AG04450 (cell line): Measurements from ENCODE around the gene PRKCQ. TPM values are rescaled to one million over a fixed set of nuclear protein-coding genes. Genes with fewer than 3 reads are reported as not detected.
A peak's percentile ranks its signal among the peaks of the same experiment; 100 is the strongest.
"Not testable (repeated sequence)": the region's sequence is repeated elsewhere in the genome, so short reads cannot be mapped to it uniquely, and the experiment has no call there.

ENCODE experiments used
- CTCF ChIA-PET: fragments of 300-600, 350-600 bp; formaldehyde crosslinking; extraction: SDS; loops from one replicate; lab custom pipeline; 2022; ENCODE audit warnings: antibody characterized with exemption, inconsistent platforms; lab: Charles Lee
- POLR2A ChIA-PET: fragments of 350-600 bp; formaldehyde crosslinking; extraction: SDS; loops from one replicate; lab custom pipeline; 2021; ENCODE audit warnings: antibody characterized with exemption, inconsistent platforms; lab: Yijun Ruan, JAX
- DNase-seq: peaks from one replicate; pipeline ENCODE4 v3.0.0-alpha.2; 2011; ENCODE audit warnings: low read depth, low spot score
- H3K27ac ChIP-seq: one replicate; pipeline ENCODE4 v1.5.1; 2012; ENCODE audit warnings: low read depth, low read length, control low read depth
- H3K27me3 ChIP-seq: one replicate; pipeline ENCODE4 v1.6.0; 2012; ENCODE audit warnings: low read length; ENCODE audit not compliant: control insufficient read depth, insufficient read depth
- H3K4me3 ChIP-seq: 2 replicates; pipeline ENCODE4 v1.5.1; 2011; ENCODE audit warnings: mild to moderate bottlenecking, low read depth, low read length, control low read depth
- H3K9me3 ChIP-seq: 2 replicates; pipeline ENCODE4 v1.5.1; 2012; ENCODE audit warnings: low read length; ENCODE audit not compliant: control insufficient read depth, insufficient read depth
- CTCF ChIP-seq: IDR thresholded peaks from 2 replicates; pipeline ENCODE4 v1.5.1; 2011; ENCODE audit warnings: low read depth, low read length, control low read depth, inconsistent platforms
- polyA plus RNA-seq: library from polyadenylated mRNA; depleted of rRNA; stranded (reverse); fragments of >200 nt; gene quantifications from 2 replicates; pipeline ENCODE4 v1.2.3, GENCODE V29; 2011

PRKCQ gene
- polyA plus RNA-seq, 1 experiment, result 0.10 TPM

GRCh38 chr10:6583447-6583846 is 3.4 kb upstream of the PRKCQ start:
- Histone ChIP-seq H3K27me3 (peaks cover 14% of the 10 kb centered on the region), H3K4me3 (no peak overlapping the region), H3K27ac (no peak overlapping the region), H3K9me3 (no peaks in the 10 kb centered on the region)
- CTCF ChIA-PET, result no interaction called here
- no peak for TF ChIP-seq CTCF
- no peak for DNase-seq
- POLR2A ChIA-PET, result no interaction called here

GRCh38 chr10:6582913-6583312 is 2.8 kb upstream of the PRKCQ start:
- CTCF ChIA-PET, result not testable (repeated sequence)
- H3K27me3 ChIP-seq, result peaks cover 19% of the 10 kb centered on the region

GRCh38 chr10:6582298-6582697 is 2.2 kb upstream of the PRKCQ start:
- Histone ChIP-seq H3K27ac (no peak overlapping the region), H3K4me3 (no peak overlapping the region), H3K9me3 (no peaks in the 10 kb centered on the region), H3K27me3 (peaks cover 19% of the 10 kb centered on the region)
- no peak for DNase-seq
- ChIA-PET POLR2A (no interaction called here), CTCF (interaction anchor here (1.2 kb wide), 1 partner anchor 835 kb away, joined by 5 read pairs; no protein-coding TSS in a partner anchor)
- no peak for TF ChIP-seq CTCF

More at GRCh38 chr10:6582913-6583312, 2.8 kb upstream of the PRKCQ start:
- H3K4me3 ChIP-seq, H3K27ac ChIP-seq, DNase-seq, POLR2A ChIA-PET, H3K9me3 ChIP-seq: not testable (repeated sequence)

- ChIA-PET POLR2A (no interaction called here), CTCF (interaction anchor here (1.2 kb wide), 1 partner anchor 835 kb away, joined by 5 read pairs; no protein-coding TSS in a partner anchor)
- TF ChIP-seq CTCF, result no peak
- H3K4me3 ChIP-seq, result no peak overlapping the region
- H3K9me3 ChIP-seq, result no peaks in the 10 kb centered on the region
- DNase-seq, result no peak
- H3K27me3 ChIP-seq, result peaks cover 21% of the 10 kb centered on the region
- H3K27ac ChIP-seq, result no peak overlapping the region
Measured at GRCh38 chr10:6581778-6582228, 1.7 kb upstream of the PRKCQ start.

GRCh38 chr10:6581223-6581622 is 1.1 kb upstream of the PRKCQ start:
- POLR2A ChIA-PET, DNase-seq, H3K9me3 ChIP-seq, H3K27ac ChIP-seq, H3K4me3 ChIP-seq: not testable (repeated sequence)
- peaks cover 21% of the 10 kb centered on the region for H3K27me3 ChIP-seq
- CTCF ChIA-PET, result interaction anchor here (0.6 to 1.3 kb wide), 11 partner anchors 8 to 908 kb away, joined by 3 to 9 read pairs (median 4); no protein-coding TSS in a partner anchor

- TF ChIP-seq CTCF, result peak; percentile 40
- Histone ChIP-seq H3K27me3 (peaks cover 24% of the 10 kb centered on the region), H3K9me3 (no peaks in the 10 kb centered on the region), H3K4me3 (peak overlapping the region; percentile 66), H3K27ac (no peak overlapping the region)
- ChIA-PET CTCF (interaction anchor here (0.6 to 1.3 kb wide), 22 partner anchors 8 to 909 kb away, joined by 3 to 9 read pairs (median 4); partner anchors contain the start of gene SFMBT2), POLR2A (no interaction called here)
- peak; percentile 10 for DNase-seq
Measured at GRCh38 chr10:6580279-6581029, 378 bp upstream of the PRKCQ start.
